ENCODE results near the gene RASA4.
"Not testable (repeated sequence)": the region's sequence is repeated elsewhere in the genome, so short reads cannot be mapped to it uniquely, and the experiment has no call there.

DNA sequence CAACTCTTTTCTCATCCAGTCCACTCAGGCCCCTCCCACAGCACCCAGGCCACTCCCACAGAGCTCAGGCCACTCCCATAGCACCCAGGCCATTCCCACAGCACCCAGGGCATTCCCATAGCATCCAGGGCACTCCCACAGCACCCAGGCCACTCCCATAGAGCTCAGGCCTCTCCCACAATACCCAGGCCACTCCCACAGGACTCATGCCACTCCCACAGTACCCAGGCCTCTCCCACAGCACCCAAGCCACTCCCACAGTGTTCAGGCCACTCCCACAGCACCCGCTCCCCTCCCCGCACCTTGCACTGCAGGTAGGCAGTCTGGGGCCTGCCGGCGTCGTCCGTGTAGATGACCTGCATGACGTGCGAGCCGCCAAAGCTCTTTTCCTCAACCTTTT, 26.7 kb downstream of the RASA4 start:
- TF ChIP-seq, protein P1, sequence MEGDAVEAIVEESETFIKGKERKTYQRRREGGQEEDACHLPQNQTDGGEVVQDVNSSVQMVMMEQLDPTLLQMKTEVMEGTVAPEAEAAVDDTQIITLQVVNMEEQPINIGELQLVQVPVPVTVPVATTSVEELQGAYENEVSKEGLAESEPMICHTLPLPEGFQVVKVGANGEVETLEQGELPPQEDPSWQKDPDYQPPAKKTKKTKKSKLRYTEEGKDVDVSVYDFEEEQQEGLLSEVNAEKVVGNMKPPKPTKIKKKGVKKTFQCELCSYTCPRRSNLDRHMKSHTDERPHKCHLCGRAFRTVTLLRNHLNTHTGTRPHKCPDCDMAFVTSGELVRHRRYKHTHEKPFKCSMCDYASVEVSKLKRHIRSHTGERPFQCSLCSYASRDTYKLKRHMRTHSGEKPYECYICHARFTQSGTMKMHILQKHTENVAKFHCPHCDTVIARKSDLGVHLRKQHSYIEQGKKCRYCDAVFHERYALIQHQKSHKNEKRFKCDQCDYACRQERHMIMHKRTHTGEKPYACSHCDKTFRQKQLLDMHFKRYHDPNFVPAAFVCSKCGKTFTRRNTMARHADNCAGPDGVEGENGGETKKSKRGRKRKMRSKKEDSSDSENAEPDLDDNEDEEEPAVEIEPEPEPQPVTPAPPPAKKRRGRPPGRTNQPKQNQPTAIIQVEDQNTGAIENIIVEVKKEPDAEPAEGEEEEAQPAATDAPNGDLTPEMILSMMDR (IDR thresholded peaks at IDR 0.05) = not testable (repeated sequence)
- not testable (repeated sequence) for TF ChIP-seq POLR2A (IDR thresholded peaks at IDR 0.05)

Measured in thyroid gland (tissue), 4 donors.